Testis (tissue), 3 donors: ENCODE data around the gene OR10G6. TPM values are rescaled to one million over a fixed set of nuclear protein-coding genes. Genes with fewer than 3 reads are reported as not detected.

Experiments used
- DNase-seq: peaks from one replicate; pipeline ENCODE4 v3.0.0-alpha.2; 2019
- H3K27ac ChIP-seq, 2 donors: fragments of 200-600 bp; sonication (generic); one replicate each; pipeline ENCODE4 v1.5.1; 2019
- H3K27me3 ChIP-seq: fragments of 200-600 bp; sonication (generic); one replicate; pipeline ENCODE4 v1.5.1; 2019
- H3K36me3 ChIP-seq: fragments of 200-600 bp; sonication (generic); one replicate; pipeline ENCODE4 v1.5.1; 2017; ENCODE audit warnings: low read depth; ENCODE audit errors: missing control alignments
- H3K4me1 ChIP-seq: fragments of 200-600 bp; sonication (generic); one replicate; pipeline ENCODE4 v1.5.1; 2019
- H3K4me3 ChIP-seq, 2 donors: fragments of 200-600 bp; sonication (generic); one replicate each; pipeline ENCODE4 v1.5.1; 2017 to 2019
- H3K9me3 ChIP-seq: fragments of 200-600 bp; sonication (generic); one replicate; pipeline ENCODE4 v1.5.1; 2017
- CTCF ChIP-seq, 3 experiments: fragments of 450-650 bp in 2 of 3; fragments of 200-600 bp in 1 of 3; sonication (generic) in 1 of 3; IDR thresholded peaks; one replicate each; pipeline ENCODE4 v1.5.1; 2016 to 2019; ENCODE audit warnings: antibody characterized with exemption in 3 of 3, mild to moderate bottlenecking in 2 of 3, moderate library complexity in 1 of 3
- POLR2A ChIP-seq: fragments of 450-650 bp; IDR thresholded peaks from one replicate; pipeline ENCODE4 v1.6.1; 2017; ENCODE audit warnings: antibody characterized with exemption, mild to moderate bottlenecking, moderate library complexity
- WGBS, 2 donors: methylation state at CpG; one replicate each; pipeline ENCODE4 v1.1.5; 2018; 5-methylcytosine and 5-hydroxymethylcytosine counted together
- intact Hi-C: fragments of 100-400 bp; cut with DNase I; formaldehyde crosslinking; loops from one replicate; pipeline ENCODE4 v1.15.1; 2023; ENCODE audit warnings: low total_unique reads
- polyA plus RNA-seq: library from polyadenylated mRNA; stranded (reverse); fragments of 350-450 nt; fragmentation: Illumina TruSeq; extraction: RNeasy Lipid Tissue Mini Kit (QIAGEN cat#74804); gene quantifications from one replicate; pipeline ENCODE4 v1.2.3, GENCODE V29; 2014; ENCODE audit warnings: low read depth, low replicate concordance; ENCODE audit not compliant: insufficient read depth
- total RNA-seq, 2 donors: library from RNA; depleted of rRNA; stranded (reverse); fragments of >200 nt; gene quantifications; one replicate each; pipeline ENCODE4 v1.2.3, GENCODE V29; 2016

The OR10G6 gene
- total and polyA plus RNA-seq, 3 donors from 2014 or later, result not detected

DNA sequence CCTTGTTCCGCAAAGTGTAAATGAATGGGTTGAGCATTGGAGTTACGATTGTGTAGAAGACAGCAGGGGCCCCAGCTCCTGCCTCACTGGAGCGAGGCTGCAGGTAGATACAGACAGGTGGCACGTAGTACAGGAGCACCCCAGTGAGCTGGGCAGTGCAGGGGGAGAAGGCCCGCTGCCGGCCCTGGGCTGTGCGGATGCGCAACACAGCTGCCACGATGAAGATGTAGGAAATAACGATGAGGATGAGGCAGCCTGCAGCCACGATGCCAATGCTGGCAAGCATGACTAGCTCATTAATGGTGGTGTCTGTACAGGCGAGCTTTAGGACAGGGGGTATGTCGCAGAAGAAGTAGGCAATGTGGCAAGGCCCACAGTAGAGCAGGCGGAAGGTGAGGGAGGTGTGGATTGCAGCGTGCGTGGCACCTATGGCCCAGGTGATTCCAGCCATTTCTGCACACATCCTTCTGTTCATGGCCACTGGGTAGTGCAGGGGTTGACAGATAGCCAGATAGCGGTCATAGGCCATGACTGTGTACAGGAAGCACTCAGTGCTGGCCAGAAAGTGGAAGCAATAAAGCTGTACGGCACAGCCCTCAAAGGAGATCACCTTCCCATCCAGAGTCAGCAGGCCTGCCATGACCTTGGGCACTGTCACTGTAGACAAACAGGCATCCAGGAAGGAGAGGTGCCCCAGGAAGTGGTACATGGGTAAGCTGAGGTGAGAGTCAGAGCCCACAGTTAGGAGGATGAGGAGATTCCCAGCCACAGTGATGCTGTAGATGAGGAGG lies 18.0 kb downstream of the OR10G6 start:
- H3K36me3 ChIP-seq, result no peaks in the 10 kb centered on the region
- intact Hi-C loops, result no loop called here
- no peaks in the 10 kb centered on the region for H3K27me3 ChIP-seq
- H3K9me3 ChIP-seq, result no peaks in the 10 kb centered on the region
- no peak overlapping the region for H3K4me3 ChIP-seq
- H3K27ac ChIP-seq, result no peak overlapping the region
- WGBS, 2 donors, result 75 to 84% methylated on average over 16 to 18 of the region's 18 CpGs
- no peak for DNase-seq
- no peaks in the 10 kb centered on the region for H3K4me1 ChIP-seq
- TF ChIP-seq POLR2A (no peak), CTCF (IDR thresholded peaks at IDR 0.05) (no peak)

- intact Hi-C loops, result no loop called here
- no peak for TF ChIP-seq POLR2A
- DNase-seq, result no peak
- Histone ChIP-seq H3K36me3 (no peaks in the 10 kb centered on the region), H3K4me3 (no peak overlapping the region), H3K4me1 (no peaks in the 10 kb centered on the region), H3K27ac (no peak overlapping the region), H3K9me3 (no peaks in the 10 kb centered on the region), H3K27me3 (no peaks in the 10 kb centered on the region)
- 72 to 93% methylated on average over 1 of the region's 1 CpG for WGBS, 2 donors
Observed at GRCh38 chr11:123973816-123974215, 21.1 kb downstream of the OR10G6 start.

DNA sequence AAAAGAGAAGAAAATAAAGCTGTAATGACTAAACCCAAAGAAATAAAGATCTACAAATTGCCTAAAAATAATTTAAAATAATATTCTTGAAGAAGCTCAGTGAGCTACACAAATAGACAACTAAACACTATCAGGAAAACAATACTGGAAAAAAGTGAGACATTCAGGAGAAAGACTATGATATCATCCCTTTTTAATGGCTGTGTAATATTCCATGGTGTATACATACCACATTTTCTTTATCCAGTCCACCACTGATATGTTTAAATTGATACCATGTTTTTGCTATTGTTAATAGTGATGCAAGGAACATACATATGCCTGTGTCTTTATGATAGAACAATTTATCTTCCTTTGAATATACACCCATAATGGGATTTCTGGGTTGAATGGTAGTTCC lies 38.2 kb downstream of the OR10G6 start:
- TF ChIP-seq CTCF (IDR thresholded peaks at IDR 0.05) (no peak), POLR2A (no peak)
- no peak for DNase-seq

GRCh38 chr11:123945132-123945531 lies 49.8 kb downstream of the OR10G6 start:
- peak overlapping the region in 1 of 2 donors; percentile 48 for H3K27ac ChIP-seq
- H3K9me3 ChIP-seq, result no peaks in the 10 kb centered on the region
- no peak for DNase-seq
- WGBS, 2 donors, result 26 to 43% methylated on average over 1 of the region's 1 CpG
- peaks cover 7% of the 10 kb centered on the region for H3K4me1 ChIP-seq
- TF ChIP-seq CTCF (IDR thresholded peaks at IDR 0.05) (no peak), POLR2A (no peak)
- H3K27me3 ChIP-seq, result no peaks in the 10 kb centered on the region
- intact Hi-C loops, result no loop called here
- no peak overlapping the region for H3K4me3 ChIP-seq
- H3K36me3 ChIP-seq, result no peaks in the 10 kb centered on the region

More for the DNA sequence above, 38.2 kb downstream of the OR10G6 start:
- H3K27me3 ChIP-seq, result no peaks in the 10 kb centered on the region
- H3K27ac ChIP-seq, result no peak overlapping the region
- intact Hi-C loops, result no loop called here
- H3K36me3 ChIP-seq, result no peaks in the 10 kb centered on the region
- H3K4me1 ChIP-seq, result no peaks in the 10 kb centered on the region
- H3K4me3 ChIP-seq, result no peak overlapping the region
- H3K9me3 ChIP-seq, result no peaks in the 10 kb centered on the region

Other genes starting within 250 kb of the OR10G6 start
- gene OR6X1, start 240.6 kb downstream of the OR10G6 start, total RNA-seq, result not detected
- gene OR6X1, start 240.6 kb downstream of the OR10G6 start, polyA plus RNA-seq, result not detected
- gene OR6M1, start 188.8 kb downstream of the OR10G6 start, total RNA-seq, result not detected
- gene OR6M1, start 188.8 kb downstream of the OR10G6 start, polyA plus RNA-seq, result not detected
- 1 to 10 TPM; 6.1 to 10.0 TPM for gene TMEM225, start 109.5 kb downstream of the OR10G6 start, total RNA-seq
- 49.1 TPM for gene TMEM225, start 109.5 kb downstream of the OR10G6 start, polyA plus RNA-seq
- gene OR8D4, start 93.0 kb downstream of the OR10G6 start, total RNA-seq, result 10 to 100 TPM in 1 of 2 donors, 1 to 10 TPM in 1; 5.6 to 11.7 TPM
- not detected for gene OR8D4, start 93.0 kb downstream of the OR10G6 start, polyA plus RNA-seq
- 1 to 10 TPM; 4.0 to 5.5 TPM for gene OR4D5, start 55.5 kb downstream of the OR10G6 start, total RNA-seq
- not detected for gene OR4D5, start 55.5 kb downstream of the OR10G6 start, polyA plus RNA-seq
- gene OR6T1, start 51.3 kb downstream of the OR10G6 start, total RNA-seq, result not detected
- 0.71 TPM for gene OR6T1, start 51.3 kb downstream of the OR10G6 start, polyA plus RNA-seq
- not detected for gene OR10S1, start 17.4 kb downstream of the OR10G6 start, total RNA-seq
- not detected for gene OR10S1, start 17.4 kb downstream of the OR10G6 start, polyA plus RNA-seq
- 1 to 10 TPM; 4.1 to 4.6 TPM for gene OR10G4, start 17.8 kb upstream of the OR10G6 start, total RNA-seq
- gene OR10G4, start 17.8 kb upstream of the OR10G6 start, polyA plus RNA-seq, result 0.15 TPM
- gene OR10G9, start 27.9 kb upstream of the OR10G6 start, total RNA-seq, result 1 to 10 TPM; 1.9 to 2.4 TPM
- not detected for gene OR10G9, start 27.9 kb upstream of the OR10G6 start, polyA plus RNA-seq
- 1 to 10 TPM; 1.7 to 5.8 TPM for gene OR10G8, start 31.6 kb upstream of the OR10G6 start, total RNA-seq
- not detected for gene OR10G8, start 31.6 kb upstream of the OR10G6 start, polyA plus RNA-seq
- gene OR10G7, start 46.2 kb upstream of the OR10G6 start, total RNA-seq, result not detected
- gene OR10G7, start 46.2 kb upstream of the OR10G6 start, polyA plus RNA-seq, result not detected
- gene VWA5A, start 120.3 kb upstream of the OR10G6 start, total RNA-seq, result 10 to 100 TPM; 26.6 to 31.3 TPM
- gene VWA5A, start 120.3 kb upstream of the OR10G6 start, polyA plus RNA-seq, result 28.3 TPM
- 1 to 10 TPM; 1.5 to 1.6 TPM for gene OR10D3, start 188.2 kb upstream of the OR10G6 start, total RNA-seq
- gene OR10D3, start 188.2 kb upstream of the OR10G6 start, polyA plus RNA-seq, result not detected
- gene OR8G1, start 245.9 kb upstream of the OR10G6 start, total RNA-seq, result 1 to 10 TPM; 1.2 to 2.6 TPM
- gene OR8G1, start 245.9 kb upstream of the OR10G6 start, polyA plus RNA-seq, result 0.29 TPM